ENCODE data around the gene EMID1.

- no peak for TF ChIP-seq RAD21 (IDR thresholded peaks at IDR 0.05; ENCODE audit: low read length)
- no peak for TF ChIP-seq ZBTB33 (IDR thresholded peaks at IDR 0.05; ENCODE audit: borderline replicate concordance, low read depth)
- TF ChIP-seq MAX (IDR thresholded peaks at IDR 0.05; ENCODE audit: low read depth): no peak
- TF ChIP-seq MXI1 (IDR thresholded peaks at IDR 0.05; ENCODE audit: low read depth, low read length): 0 out of 2 replicates have a peak, but pooled peaks have one; percentile 37
- peak; percentile 15; the same call in 1 of the 2 replicates for TF ChIP-seq CTCF (IDR thresholded peaks at IDR 0.05)
- TF ChIP-seq SIN3A (IDR thresholded peaks at IDR 0.05; ENCODE audit: borderline replicate concordance, low read depth, low read length): 0 out of 2 replicates have a peak, but pooled peaks have one; percentile 27
- TF ChIP-seq CHD2 (IDR thresholded peaks at IDR 0.05; ENCODE audit: low read length, partially characterized antibody): no peak
- no peak for TF ChIP-seq RXRA (IDR thresholded peaks at IDR 0.05; ENCODE audit: borderline replicate concordance, low read depth)
- TF ChIP-seq GABPA (IDR thresholded peaks at IDR 0.05; ENCODE audit: low read depth): no peak
- TF ChIP-seq GATA2 (CRISPR knock-in tag; IDR thresholded peaks at IDR 0.05): no peak
These were observed 101.3 kb downstream of the EMID1 start for GRCh38 chr22:29306835-29307595.
